Calu3 (cell line): ENCODE data around the gene C11orf91. TPM values are rescaled to one million over a fixed set of nuclear protein-coding genes. Genes with fewer than 3 reads are reported as not detected.

Source experiments
- BruUV-seq: library from RNA; stranded (reverse); fragments of 400-500 nt; replicated peaks from 2 replicates; lab custom pipeline; 2021; lab: Mats Ljungman, UMichigan
- CTCF ChIA-PET: fragments of 300-600 bp; sonication (Branson Sonifier 250); formaldehyde crosslinking; loops from one replicate; lab custom pipeline; 2022; ENCODE audit warnings: antibody characterized with exemption; lab: Charles Lee
- DNase-seq: peaks from one replicate; pipeline ENCODE4 v3.0.0; 2022
- H3K27ac Mint-ChIP-seq: one replicate; pipeline ENCODE4 v1.8.0; 2022; ENCODE audit warnings: mixed read lengths; ENCODE audit not compliant: unreplicated experiment
- H3K27me3 Mint-ChIP-seq: one replicate; pipeline ENCODE4 v1.8.0; 2022; ENCODE audit warnings: mixed read lengths; ENCODE audit not compliant: unreplicated experiment
- H3K36me3 Mint-ChIP-seq: one replicate; pipeline ENCODE4 v1.8.0; 2022; ENCODE audit warnings: mild to moderate bottlenecking, moderate library complexity, mixed read lengths; ENCODE audit not compliant: insufficient read depth, unreplicated experiment
- H3K4me1 Mint-ChIP-seq: one replicate; pipeline ENCODE4 v1.8.0; 2022; ENCODE audit warnings: mild to moderate bottlenecking, low read depth, mixed read lengths; ENCODE audit not compliant: unreplicated experiment
- H3K4me3 Mint-ChIP-seq: one replicate; pipeline ENCODE4 v1.8.0; 2022; ENCODE audit warnings: mild to moderate bottlenecking, low read depth, moderate library complexity, mixed read lengths; ENCODE audit not compliant: unreplicated experiment
- H3K9me3 Mint-ChIP-seq: one replicate; pipeline ENCODE4 v1.8.0; 2022; ENCODE audit warnings: low read depth, mixed read lengths; ENCODE audit not compliant: unreplicated experiment
- CTCF ChIP-seq: fragments of 200-600 bp; IDR thresholded peaks from one replicate; pipeline ENCODE4 v1.8.0; 2022; ENCODE audit warnings: antibody characterized with exemption; ENCODE audit not compliant: unreplicated experiment
- intact Hi-C: fragments of 100-400 bp; cut with micrococcal nuclease; formaldehyde crosslinking; loops from one replicate; pipeline ENCODE4 v1.10.0; 2022; ENCODE audit not compliant: unreplicated experiment
- total RNA-seq: library from RNA; stranded (reverse); gene quantifications from 2 replicates; pipeline ENCODE4 v1.2.3, GENCODE V29; 2022

C11orf91 gene
- total RNA-seq, 1 experiment from 2014 or later: 5.8 TPM

GRCh38 chr11:33651990-33652389 is 48.6 kb downstream of the C11orf91 start:
- CTCF ChIA-PET: no interaction called here
- no peak for DNase-seq

GRCh38 chr11:33651555-33651954 is 49.1 kb downstream of the C11orf91 start:
- Mint-ChIP-seq H3K27me3 (no peaks in the 10 kb centered on the region), H3K36me3 (no peaks in the 10 kb centered on the region), H3K4me1 (no peaks in the 10 kb centered on the region), H3K27ac (no peak overlapping the region), H3K4me3 (no peak overlapping the region), H3K9me3 (no peaks in the 10 kb centered on the region)
- no peak for TF ChIP-seq CTCF
- no peak for DNase-seq
- CTCF ChIA-PET: no interaction called here
- intact Hi-C loops: no loop called here
- BruUV-seq: no TSS peak

More at GRCh38 chr11:33651990-33652389, 48.6 kb downstream of the C11orf91 start:
- intact Hi-C loops: no loop called here
- no peaks in the 10 kb centered on the region for H3K27me3 Mint-ChIP-seq
- TF ChIP-seq CTCF: no peak
- H3K27ac Mint-ChIP-seq: no peak overlapping the region
- H3K9me3 Mint-ChIP-seq: no peaks in the 10 kb centered on the region
- H3K4me1 Mint-ChIP-seq: no peaks in the 10 kb centered on the region
- H3K4me3 Mint-ChIP-seq: no peak overlapping the region
- no TSS peak for BruUV-seq
- no peaks in the 10 kb centered on the region for H3K36me3 Mint-ChIP-seq

GRCh38 chr11:33649944-33650343 is 50.7 kb downstream of the C11orf91 start:
- no peak for DNase-seq
- Mint-ChIP-seq H3K27me3 (no peaks in the 10 kb centered on the region), H3K9me3 (no peaks in the 10 kb centered on the region), H3K4me3 (no peak overlapping the region), H3K36me3 (no peaks in the 10 kb centered on the region), H3K27ac (no peak overlapping the region), H3K4me1 (no peaks in the 10 kb centered on the region)
- no peak for TF ChIP-seq CTCF
- intact Hi-C loops: no loop called here
- no TSS peak for BruUV-seq
- CTCF ChIA-PET: interaction anchor here (0.7 kb wide), 1 partner anchor 169 kb away, joined by 3 read pairs; no protein-coding TSS in a partner anchor

Other genes starting within 250 kb of the C11orf91 start
- 1,185 and 1,281 TPM in 2 replicates for gene CD59, start 35.6 kb upstream of the C11orf91 start, total RNA-seq
- 24.3 and 27.8 TPM in 2 replicates for gene FBXO3, start 73.7 kb upstream of the C11orf91 start, total RNA-seq
- 0.38 and 1.3 TPM in 2 replicates for gene LMO2, start 191.2 kb upstream of the C11orf91 start, total RNA-seq